DOHH2 (cell line): ENCODE measurements around the gene UPK1A.

Experiments used
- H3F3A ChIP-seq: fragments of 200-600 bp; sonication (generic), shearing (Covaris generic); 2 replicates; pipeline ENCODE4 v1.6.0; 2016; ENCODE audit warnings: antibody characterized with exemption, mild to moderate bottlenecking; ENCODE audit not compliant: control insufficient read depth, insufficient read depth
- H3K27ac ChIP-seq: fragments of 200-600 bp; sonication (generic); 2 replicates; pipeline ENCODE4 v1.5.1; 2014; ENCODE audit warnings: low read depth, mild to moderate bottlenecking, low read length, moderate library complexity
- H3K27me3 ChIP-seq: fragments of 200-600 bp; sonication (generic); 2 replicates; pipeline ENCODE4 v1.6.1; 2014; ENCODE audit warnings: mild to moderate bottlenecking, low read length, mixed read lengths; ENCODE audit not compliant: control insufficient read depth
- H3K36me3 ChIP-seq: fragments of 200-600 bp; sonication (generic); 2 replicates; pipeline ENCODE4 v1.6.1; 2014; ENCODE audit warnings: mild to moderate bottlenecking, low read length, moderate library complexity, mixed read lengths; ENCODE audit not compliant: control insufficient read depth
- H3K4me1 ChIP-seq: fragments of 200-600 bp; sonication (generic); 2 replicates; pipeline ENCODE4 v1.6.1; 2014; ENCODE audit warnings: mild to moderate bottlenecking, low read length, mixed read lengths; ENCODE audit not compliant: control insufficient read depth
- H3K4me2 ChIP-seq: fragments of 200-600 bp; sonication (generic); 2 replicates; pipeline ENCODE4 v1.6.0; 2014; ENCODE audit warnings: mild to moderate bottlenecking, low read length, moderate library complexity
- H3K4me3 ChIP-seq: fragments of 200-600 bp; sonication (generic); 2 replicates; pipeline ENCODE4 v1.5.1; 2014; ENCODE audit warnings: mild to moderate bottlenecking, low read length, mixed read lengths
- H3K79me2 ChIP-seq: fragments of 200-600 bp; sonication (generic); 2 replicates; pipeline ENCODE4 v1.6.1; 2014; ENCODE audit warnings: mild to moderate bottlenecking, low read length, mixed read lengths; ENCODE audit not compliant: control insufficient read depth
- H3K9me2 ChIP-seq: fragments of 200-600 bp; sonication (generic); replicated peaks from 2 replicates; pipeline ENCODE4 v1.6.1; 2014; ENCODE audit warnings: mild to moderate bottlenecking, low read length, mixed read lengths; ENCODE audit not compliant: control insufficient read depth
- H3K9me3 ChIP-seq: fragments of 200-600 bp; sonication (generic); 2 replicates; pipeline ENCODE4 v1.6.1; 2014; ENCODE audit warnings: antibody characterized with exemption, low read length, mixed read lengths; ENCODE audit not compliant: control insufficient read depth, insufficient read depth
- H4K20me1 ChIP-seq: fragments of 200-600 bp; sonication (generic); 2 replicates; pipeline ENCODE4 v1.6.0; 2014; ENCODE audit warnings: low read depth, mild to moderate bottlenecking, antibody characterized with exemption, low read length, moderate library complexity; ENCODE audit not compliant: control insufficient read depth, insufficient read depth
- EZH2phosphoT487 ChIP-seq: fragments of 200-600 bp; sonication (generic); IDR thresholded peaks from 2 replicates; pipeline ENCODE4 v1.6.1; 2017; ENCODE audit warnings: borderline replicate concordance, mild to moderate bottlenecking, antibody characterized with exemption, low read length, moderate library complexity, mixed read lengths
- TF ChIP-seq, protein P1 (sequence below): fragments of 200-600 bp; sonication (generic); IDR thresholded peaks from one replicate; pipeline ENCODE4 v1.5.1; 2014; ENCODE audit warnings: antibody characterized with exemption, mild to moderate bottlenecking, low read depth, low read length; ENCODE audit not compliant: poor library complexity, severe bottlenecking

UPK1A gene

DNA sequence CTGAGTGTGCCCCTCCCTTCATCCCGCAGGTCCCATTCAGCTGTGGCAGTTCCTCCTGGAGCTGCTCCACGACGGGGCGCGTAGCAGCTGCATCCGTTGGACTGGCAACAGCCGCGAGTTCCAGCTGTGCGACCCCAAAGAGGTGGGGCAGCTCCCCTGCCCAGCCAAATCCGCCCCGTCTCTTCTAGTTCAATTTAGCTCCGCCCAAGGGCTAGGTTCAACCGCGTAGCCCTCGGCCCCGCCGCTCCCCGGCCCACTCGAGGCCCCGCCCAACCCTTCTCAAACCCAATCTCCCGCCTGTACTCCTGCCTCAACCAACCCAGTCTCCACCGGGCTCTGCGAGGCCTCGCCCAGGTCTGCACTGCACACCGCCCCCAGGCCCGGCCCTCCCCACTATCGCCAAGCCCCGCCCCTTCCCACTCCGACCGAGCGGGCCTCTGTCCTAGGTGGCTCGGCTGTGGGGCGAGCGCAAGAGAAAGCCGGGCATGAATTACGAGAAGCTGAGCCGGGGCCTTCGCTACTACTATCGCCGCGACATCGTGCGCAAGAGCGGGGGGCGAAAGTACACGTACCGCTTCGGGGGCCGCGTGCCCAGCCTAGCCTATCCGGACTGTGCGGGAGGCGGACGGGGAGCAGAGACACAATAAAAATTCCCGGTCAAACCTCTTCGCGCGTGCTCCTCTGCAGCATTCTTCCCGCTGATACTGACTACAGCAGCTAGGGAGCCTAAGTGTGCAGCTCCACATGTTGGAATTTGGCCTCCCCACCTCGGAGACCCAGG, 21.9 kb upstream of the UPK1A start:
- peaks cover 55% of the 10 kb centered on the region for H3K4me1 ChIP-seq

DNA sequence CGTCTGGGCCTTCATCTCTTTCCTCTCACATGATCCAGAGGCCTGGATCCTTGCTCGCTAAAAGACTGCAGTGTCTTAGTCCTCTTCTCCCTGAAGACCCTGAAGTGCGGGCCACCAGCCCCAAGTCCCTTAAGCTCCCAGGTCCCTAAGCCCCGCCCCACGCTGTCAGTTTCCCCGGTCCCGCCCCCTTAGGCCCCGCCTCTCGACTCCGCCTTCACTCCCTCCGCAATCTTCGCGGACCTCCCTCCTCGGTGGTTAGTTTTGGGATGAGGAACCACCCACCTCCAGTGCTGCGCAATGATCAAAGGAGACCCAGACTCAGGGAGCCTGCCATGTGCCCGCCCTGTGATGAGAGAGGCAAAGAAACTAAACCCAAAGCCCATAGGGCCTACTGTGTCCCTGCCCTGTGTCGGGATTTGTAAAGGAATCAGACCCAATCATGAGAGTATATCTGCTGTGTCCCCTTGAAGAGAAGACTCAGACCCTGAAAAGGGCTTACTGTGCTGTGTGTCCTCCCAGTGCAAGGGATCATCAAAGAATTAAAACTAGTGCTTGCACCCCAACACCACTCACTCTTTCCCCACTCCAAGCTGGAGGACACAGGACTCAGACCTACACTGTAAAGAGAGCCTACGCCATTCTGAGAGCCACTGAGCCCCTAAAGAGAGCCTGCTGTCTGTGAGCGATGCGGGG, 21.2 kb upstream of the UPK1A start:
- peaks cover 3% of the 10 kb centered on the region; the same call in 1 of the 2 replicates for H4K20me1 ChIP-seq
- H3K4me1 ChIP-seq = peaks cover 62% of the 10 kb centered on the region
- H3K4me2 ChIP-seq = peak overlapping the region; percentile 92
- no peaks in the 10 kb centered on the region for H3K9me2 ChIP-seq
- H3K27me3 ChIP-seq = no peaks in the 10 kb centered on the region
- TF ChIP-seq EZH2phosphoT487 = no peak
- TF ChIP-seq, protein P1, sequence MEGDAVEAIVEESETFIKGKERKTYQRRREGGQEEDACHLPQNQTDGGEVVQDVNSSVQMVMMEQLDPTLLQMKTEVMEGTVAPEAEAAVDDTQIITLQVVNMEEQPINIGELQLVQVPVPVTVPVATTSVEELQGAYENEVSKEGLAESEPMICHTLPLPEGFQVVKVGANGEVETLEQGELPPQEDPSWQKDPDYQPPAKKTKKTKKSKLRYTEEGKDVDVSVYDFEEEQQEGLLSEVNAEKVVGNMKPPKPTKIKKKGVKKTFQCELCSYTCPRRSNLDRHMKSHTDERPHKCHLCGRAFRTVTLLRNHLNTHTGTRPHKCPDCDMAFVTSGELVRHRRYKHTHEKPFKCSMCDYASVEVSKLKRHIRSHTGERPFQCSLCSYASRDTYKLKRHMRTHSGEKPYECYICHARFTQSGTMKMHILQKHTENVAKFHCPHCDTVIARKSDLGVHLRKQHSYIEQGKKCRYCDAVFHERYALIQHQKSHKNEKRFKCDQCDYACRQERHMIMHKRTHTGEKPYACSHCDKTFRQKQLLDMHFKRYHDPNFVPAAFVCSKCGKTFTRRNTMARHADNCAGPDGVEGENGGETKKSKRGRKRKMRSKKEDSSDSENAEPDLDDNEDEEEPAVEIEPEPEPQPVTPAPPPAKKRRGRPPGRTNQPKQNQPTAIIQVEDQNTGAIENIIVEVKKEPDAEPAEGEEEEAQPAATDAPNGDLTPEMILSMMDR = no peak
- no peaks in the 10 kb centered on the region for H3K9me3 ChIP-seq
- H3K4me3 ChIP-seq = peak overlapping the region; percentile 81
- H3K36me3 ChIP-seq = peaks cover 12% of the 10 kb centered on the region
- peaks cover 10% of the 10 kb centered on the region for H3F3A ChIP-seq
- peaks cover 20% of the 10 kb centered on the region for H3K79me2 ChIP-seq
- peak overlapping the region; percentile 29; the same call in 1 of the 2 replicates for H3K27ac ChIP-seq

More for the DNA sequence above, 21.9 kb upstream of the UPK1A start:
- TF ChIP-seq EZH2phosphoT487 = no peak
- TF ChIP-seq, protein P1 = no peak
- Histone ChIP-seq H3K36me3 (peaks cover 6% of the 10 kb centered on the region), H3K27ac (peak overlapping the region; percentile 34), H3K27me3 (no peaks in the 10 kb centered on the region), H4K20me1 (peaks cover 3% of the 10 kb centered on the region; the same call in 1 of the 2 replicates), H3F3A (peaks cover 13% of the 10 kb centered on the region), H3K4me3 (peak overlapping the region; percentile 81), H3K9me3 (no peaks in the 10 kb centered on the region), H3K4me2 (peak overlapping the region; percentile 92), H3K9me2 (no peaks in the 10 kb centered on the region), H3K79me2 (peaks cover 13% of the 10 kb centered on the region)

DNA sequence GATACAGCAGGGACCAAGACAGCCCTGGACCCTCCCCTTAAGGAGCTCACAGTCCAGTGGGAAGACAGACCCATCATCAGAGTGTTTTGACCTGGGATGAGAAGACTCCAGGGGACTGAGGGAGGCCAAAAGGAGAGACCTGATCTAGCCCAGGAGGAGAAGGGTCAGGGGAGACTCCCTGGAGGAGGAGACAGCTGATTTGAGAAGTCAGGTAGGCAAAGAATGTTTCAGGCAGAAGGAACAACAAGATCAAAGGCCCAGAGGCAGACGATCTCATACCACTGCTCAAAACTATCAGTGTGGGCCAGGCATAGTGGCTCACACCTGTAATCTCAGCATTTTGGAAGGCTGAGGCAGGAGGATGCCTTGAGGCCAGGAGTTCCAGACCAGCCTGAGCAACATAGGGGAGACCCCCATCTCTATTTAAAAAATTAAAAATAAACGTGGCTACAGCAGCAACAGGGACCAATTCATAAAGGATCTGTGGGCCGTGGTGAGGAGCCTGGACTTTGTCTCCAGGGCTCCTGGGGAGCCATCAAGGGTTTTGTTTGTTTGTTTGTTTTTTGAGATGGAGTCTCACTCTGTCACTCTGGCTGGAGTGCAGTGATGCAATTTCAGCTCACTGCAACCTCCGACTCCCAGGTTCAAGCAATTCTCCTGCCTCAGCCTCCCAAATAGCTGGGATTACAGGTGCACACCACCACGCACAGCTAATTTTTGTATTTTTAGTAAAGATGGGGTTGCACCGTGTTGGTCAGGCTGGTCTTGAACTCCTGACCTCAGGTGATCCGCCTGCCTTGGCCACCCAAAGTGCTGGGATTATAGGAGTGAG, 20.4 kb upstream of the UPK1A start:
- H3K27ac ChIP-seq = no peak overlapping the region
- peak overlapping the region; percentile 92; the same call in 1 of the 2 replicates for H3K4me2 ChIP-seq
- H3K4me1 ChIP-seq = peaks cover 63% of the 10 kb centered on the region

More for the DNA sequence above, 20.4 kb upstream of the UPK1A start:
- H3K79me2 ChIP-seq = peaks cover 28% of the 10 kb centered on the region
- peaks cover 10% of the 10 kb centered on the region for H3F3A ChIP-seq
- H3K36me3 ChIP-seq = peaks cover 19% of the 10 kb centered on the region
- H4K20me1 ChIP-seq = peaks cover 3% of the 10 kb centered on the region; the same call in 1 of the 2 replicates
- H3K9me3 ChIP-seq = no peaks in the 10 kb centered on the region
- H3K27me3 ChIP-seq = no peaks in the 10 kb centered on the region
- TF ChIP-seq EZH2phosphoT487 = no peak
- TF ChIP-seq, protein P1 = no peak
- no peaks in the 10 kb centered on the region for H3K9me2 ChIP-seq
- no peak overlapping the region for H3K4me3 ChIP-seq
